Spleen (tissue), 11 donors: Measurements from ENCODE around the gene EVI5. TPM values are rescaled to one million over a fixed set of nuclear protein-coding genes. Genes with fewer than 3 reads are reported as not detected.

Experiments used
- DNase-seq: peaks from one replicate; pipeline ENCODE4 v3.0.0-alpha.2; 2020
- H3K27ac ChIP-seq, 8 donors: fragments of 200-600 bp; sonication (generic) in 7 of 8; 1 replicate in 4 of 8; 2 replicates in 4 of 8; pipeline versions ENCODE4 v1.5.0 to v1.8.0; 2016 to 2021; ENCODE audit warnings: inconsistent platforms in 4 of 8, mild to moderate bottlenecking in 4 of 8, moderate library complexity in 1 of 8
- H3K27me3 ChIP-seq, 7 donors: fragments of 200-600 bp; sonication (generic) in 6 of 7; replicated peaks in 1 of 7; 1 replicate in 4 of 7; 2 replicates in 3 of 7; pipeline versions ENCODE4 v1.5.0 to v1.8.0; 2016 to 2021; ENCODE audit warnings: inconsistent platforms in 3 of 7, mild to moderate bottlenecking in 1 of 7
- H3K36me3 ChIP-seq, 6 donors: fragments of 200-600 bp; sonication (generic) in 5 of 6; 1 replicate in 4 of 6; 2 replicates in 2 of 6; pipeline versions ENCODE4 v1.5.0 to v1.8.0; 2016 to 2021; ENCODE audit warnings: inconsistent platforms in 2 of 6
- H3K4me1 ChIP-seq, 6 donors: fragments of 200-600 bp; sonication (generic) in 5 of 6; 1 replicate in 3 of 6; 2 replicates in 3 of 6; pipeline versions ENCODE4 v1.5.0 to v1.8.0; 2016 to 2021; ENCODE audit warnings: inconsistent platforms in 3 of 6
- H3K4me3 ChIP-seq, 8 donors: fragments of 200-600 bp; sonication (generic) in 7 of 8; 1 replicate in 4 of 8; 2 replicates in 4 of 8; pipeline versions ENCODE4 v1.5.0 to v1.8.0; 2016 to 2021; ENCODE audit warnings: inconsistent platforms in 4 of 8, mild to moderate bottlenecking in 4 of 8, moderate library complexity in 2 of 8
- H3K9me3 ChIP-seq, 8 donors: fragments of 200-600 bp; sonication (generic) in 7 of 8; 1 replicate in 4 of 8; 2 replicates in 4 of 8; pipeline versions ENCODE4 v1.5.0 to v1.8.0; 2016 to 2021; ENCODE audit warnings: inconsistent platforms in 4 of 8
- POLR2A ChIP-seq, 3 donors: fragments of 450-650 bp; IDR thresholded peaks; one replicate each; pipeline ENCODE4 v1.5.1; 2017; ENCODE audit warnings: antibody characterized with exemption in 3 of 3, mild to moderate bottlenecking in 1 of 3
- POLR2AphosphoS5 ChIP-seq, 3 donors: sonication (generic); formaldehyde crosslinking; IDR thresholded peaks; one replicate each; pipeline ENCODE4 v1.5.1; 2017; ENCODE audit warnings: antibody characterized with exemption in 3 of 3
- WGBS, 5 donors: extraction: QIAGEN DNeasy Blood & Tissue Kit in 3 of 5; methylation state at CpG; one replicate each; pipeline versions ENCODE4 v1.1.5 to v1.1.7; 2013 to 2018; 5-methylcytosine and 5-hydroxymethylcytosine counted together
- intact Hi-C: fragments of 100-400 bp; cut with DNase I; formaldehyde crosslinking; loops from one replicate; pipeline ENCODE4 v1.15.0; 2023; ENCODE audit warnings: low total_unique reads
- polyA plus RNA-seq, 3 donors: library from polyadenylated mRNA; stranded (reverse); fragments of 200-250 nt; gene quantifications; one replicate each; pipeline ENCODE4 v1.2.1, GENCODE V29; 2013
- total RNA-seq, 7 donors: library from RNA; depleted of rRNA in 3 of 7; stranded (reverse); fragments of >200 nt in 3 of 7; fragmentation: NEBNext Ultra II Directional in 4 of 7; extraction: Animal tissue kit (Norgen Biotek cat#: 25700) in 4 of 7; gene quantifications; one replicate each; pipeline versions ENCODE4 v1.1.0 to v1.2.1, GENCODE V29; 2016 to 2021
- TF ChIP-seq, protein P1 (sequence below), 11 experiments: fragments of 200-600 bp in 7 of 11; fragments of 450-650 bp in 4 of 11; sonication (generic) in 4 of 11; IDR thresholded peaks in 8 of 11; conservative IDR thresholded peaks in 3 of 11; 1 replicate in 7 of 11; 2 replicates in 4 of 11; pipeline versions ENCODE4 v1.4.0 to v1.8.0; 2016 to 2021; ENCODE audit warnings: antibody characterized with exemption in 11 of 11, inconsistent platforms in 4 of 11, mild to moderate bottlenecking in 1 of 11
- donor health status: healthy with polysubstance abuse.
- donor health status: DM: no; HTN: no; CAD: no; lungs with moderate emphysema.
- donor health status: DM: no; HTN: no; CAD: no.
- donor health status: Bipolar disorder and iron deficiency.
- donor health status: healthy.
- donor health status: DM: no; HTN: no; CAD: no.
- donor health status: DM: yes; HTN: yes; CAD: no.

The EVI5 gene
- total and polyA plus RNA-seq, 10 donors = 1.7 to 38.3 (median 27.0) TPM

DNA sequence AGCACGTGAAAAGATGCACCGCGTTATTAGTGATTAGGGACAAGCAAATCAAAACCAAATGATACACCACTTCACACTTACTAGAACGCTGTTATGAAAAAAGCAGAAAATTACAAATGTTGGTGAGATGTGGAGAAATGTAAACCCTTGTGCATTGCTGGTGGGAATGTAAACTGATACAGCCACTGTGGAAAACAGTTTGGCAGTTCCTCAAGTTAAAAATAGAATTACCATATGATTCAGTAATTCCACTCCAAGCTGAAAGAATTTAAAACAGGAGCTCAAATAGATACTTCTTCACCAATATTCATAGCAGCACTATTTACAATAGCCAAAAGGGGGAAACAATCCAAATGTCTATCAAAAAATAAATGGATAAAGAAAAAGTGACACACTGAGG, 10.3 kb upstream of the EVI5 start:
- no peak for DNase-seq
- Histone ChIP-seq H3K36me3 (no peaks in the 10 kb centered on the region), H3K9me3 (peaks cover 0 to 3% (median 0%) of the 10 kb centered on the region in 8 donors), H3K27ac (no peak overlapping the region), H3K4me3 (no peak overlapping the region), H3K27me3 (no peaks in the 10 kb centered on the region), H3K4me1 (no peaks in the 10 kb centered on the region)
- 95 to 98% (median 96%) methylated on average over 4 of the region's 4 CpGs for WGBS, 5 donors
- intact Hi-C loops = no loop called here
- TF ChIP-seq, protein P1, sequence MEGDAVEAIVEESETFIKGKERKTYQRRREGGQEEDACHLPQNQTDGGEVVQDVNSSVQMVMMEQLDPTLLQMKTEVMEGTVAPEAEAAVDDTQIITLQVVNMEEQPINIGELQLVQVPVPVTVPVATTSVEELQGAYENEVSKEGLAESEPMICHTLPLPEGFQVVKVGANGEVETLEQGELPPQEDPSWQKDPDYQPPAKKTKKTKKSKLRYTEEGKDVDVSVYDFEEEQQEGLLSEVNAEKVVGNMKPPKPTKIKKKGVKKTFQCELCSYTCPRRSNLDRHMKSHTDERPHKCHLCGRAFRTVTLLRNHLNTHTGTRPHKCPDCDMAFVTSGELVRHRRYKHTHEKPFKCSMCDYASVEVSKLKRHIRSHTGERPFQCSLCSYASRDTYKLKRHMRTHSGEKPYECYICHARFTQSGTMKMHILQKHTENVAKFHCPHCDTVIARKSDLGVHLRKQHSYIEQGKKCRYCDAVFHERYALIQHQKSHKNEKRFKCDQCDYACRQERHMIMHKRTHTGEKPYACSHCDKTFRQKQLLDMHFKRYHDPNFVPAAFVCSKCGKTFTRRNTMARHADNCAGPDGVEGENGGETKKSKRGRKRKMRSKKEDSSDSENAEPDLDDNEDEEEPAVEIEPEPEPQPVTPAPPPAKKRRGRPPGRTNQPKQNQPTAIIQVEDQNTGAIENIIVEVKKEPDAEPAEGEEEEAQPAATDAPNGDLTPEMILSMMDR (IDR thresholded peaks at IDR 0.05 in 8 of 11, conservative IDR thresholded peaks at IDR 0.05 in 3 of 11) = no peak
- TF ChIP-seq POLR2AphosphoS5 (IDR thresholded peaks at IDR 0.05) (no peak), POLR2A (IDR thresholded peaks at IDR 0.05) (no peak)

DNA sequence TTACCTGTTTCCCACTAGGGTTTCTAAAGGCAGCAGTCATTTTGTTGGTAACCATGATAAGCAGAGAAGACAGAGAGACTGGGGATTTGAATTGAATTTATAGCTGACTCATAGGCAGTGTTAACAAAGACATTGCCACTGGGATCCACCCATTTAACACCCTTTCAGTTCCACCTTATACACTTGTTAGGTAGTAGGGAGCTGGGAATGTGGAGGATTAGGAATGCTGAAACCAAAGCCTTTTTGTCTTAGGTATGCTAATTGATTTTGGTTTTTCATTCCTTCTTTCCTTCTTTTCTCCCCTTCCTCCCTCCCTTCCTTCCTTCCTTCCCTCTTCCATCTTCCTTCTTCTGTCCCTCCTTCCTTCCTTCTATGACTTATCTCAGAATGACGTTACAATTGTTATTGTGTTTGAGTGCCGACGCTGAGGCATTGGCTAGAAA, 7.5 kb upstream of the EVI5 start:
- WGBS, 5 donors = 59 to 70% (median 65%) methylated on average over 3 of the region's 3 CpGs
- Histone ChIP-seq H3K4me1 (no peaks in the 10 kb centered on the region), H3K4me3 (no peak overlapping the region), H3K27ac (no peak overlapping the region), H3K27me3 (no peaks in the 10 kb centered on the region), H3K9me3 (peaks cover 0 to 3% (median 0%) of the 10 kb centered on the region in 8 donors), H3K36me3 (no peaks in the 10 kb centered on the region)
- TF ChIP-seq, protein P1 (IDR thresholded peaks at IDR 0.05 in 8 of 11, conservative IDR thresholded peaks at IDR 0.05 in 3 of 11) = no peak
- TF ChIP-seq POLR2AphosphoS5 (IDR thresholded peaks at IDR 0.05) = no peak
- TF ChIP-seq POLR2A (IDR thresholded peaks at IDR 0.05) = no peak
- no peak for DNase-seq
- intact Hi-C loops = no loop called here

DNA sequence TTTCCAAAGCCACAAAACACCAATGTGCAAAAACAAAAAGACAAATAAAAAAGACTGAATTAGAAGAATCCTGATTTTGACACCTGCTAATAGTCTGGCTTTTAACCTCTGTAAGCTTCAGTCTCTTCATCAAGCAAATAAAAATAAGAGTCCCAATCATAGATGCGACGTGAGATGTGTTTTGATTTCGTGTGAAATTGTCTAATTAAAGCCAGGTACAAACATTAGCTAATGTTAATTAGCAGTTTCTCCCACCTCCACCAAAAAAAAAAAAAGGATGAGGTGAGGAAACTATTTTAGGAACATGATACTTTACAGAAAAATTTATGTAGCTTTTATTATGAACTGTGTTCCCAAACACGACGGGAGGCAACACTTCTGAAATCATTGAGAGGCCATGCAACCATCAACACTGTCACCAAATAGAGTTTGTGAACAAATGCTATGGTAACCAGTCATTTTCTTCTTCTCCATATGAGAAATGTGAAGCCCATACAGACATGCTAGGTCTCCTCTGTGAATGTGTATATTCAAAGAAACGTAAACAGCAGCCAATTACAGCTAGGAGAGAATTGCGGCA, 6.7 kb upstream of the EVI5 start:
- no peak overlapping the region for H3K4me3 ChIP-seq
- intact Hi-C loops = no loop called here

DNA sequence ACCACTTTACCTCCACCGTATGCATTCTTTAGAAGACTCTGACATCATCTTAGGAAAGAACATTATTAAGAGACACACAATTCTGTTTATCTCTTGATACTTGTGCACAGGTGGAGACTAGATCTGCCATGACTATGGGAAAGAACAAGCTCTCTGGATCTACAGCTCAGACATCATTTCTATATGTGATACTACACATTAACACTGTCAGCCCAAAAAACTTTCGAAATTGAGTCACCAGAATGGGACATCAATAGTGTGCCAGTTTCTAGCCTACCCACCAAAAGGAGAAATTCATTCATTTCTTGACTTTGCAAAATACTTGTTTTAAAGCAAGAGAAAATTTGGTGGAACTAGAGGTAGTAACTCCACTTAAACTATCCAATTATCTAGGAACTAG, 6.0 kb upstream of the EVI5 start:
- no peaks in the 10 kb centered on the region for H3K27me3 ChIP-seq
- peaks cover 0 to 10% (median 5%) of the 10 kb centered on the region in 6 donors for H3K4me1 ChIP-seq
- no peaks in the 10 kb centered on the region for H3K36me3 ChIP-seq
- H3K4me3 ChIP-seq = no peak overlapping the region
- H3K27ac ChIP-seq = no peak overlapping the region
- WGBS, 5 donors = 81 to 95% (median 83%) methylated on average over 2 of the region's 2 CpGs
- intact Hi-C loops = no loop called here
- peaks cover 0 to 3% (median 0%) of the 10 kb centered on the region in 8 donors for H3K9me3 ChIP-seq
- TF ChIP-seq, protein P1 (IDR thresholded peaks at IDR 0.05 in 8 of 11, conservative IDR thresholded peaks at IDR 0.05 in 3 of 11) = no peak
- TF ChIP-seq POLR2AphosphoS5 (IDR thresholded peaks at IDR 0.05) = no peak
- DNase-seq = no peak

More for the DNA sequence above, 6.7 kb upstream of the EVI5 start:
- TF ChIP-seq POLR2A (IDR thresholded peaks at IDR 0.05) (no peak), POLR2AphosphoS5 (IDR thresholded peaks at IDR 0.05) (no peak)
- TF ChIP-seq, protein P1 (IDR thresholded peaks at IDR 0.05 in 8 of 11, conservative IDR thresholded peaks at IDR 0.05 in 3 of 11) = no peak
- H3K4me1 ChIP-seq = peaks cover 0 to 3% (median 0%) of the 10 kb centered on the region in 6 donors
- peaks cover 0 to 3% (median 0%) of the 10 kb centered on the region in 8 donors for H3K9me3 ChIP-seq
- DNase-seq = no peak
- no peaks in the 10 kb centered on the region for H3K27me3 ChIP-seq
- no peaks in the 10 kb centered on the region for H3K36me3 ChIP-seq
- H3K27ac ChIP-seq = no peak overlapping the region
- WGBS, 5 donors = 61 to 78% (median 75%) methylated on average over 7 of the region's 7 CpGs
